Measurements from ENCODE around the gene CYSLTR2. TPM values are rescaled to one million over a fixed set of nuclear protein-coding genes. Genes with fewer than 3 reads are reported as not detected.

CYSLTR2 gene
- total and polyA plus RNA-seq, 9 of the 15 experiments (the other 6 are each of a cell fraction or from before 2014, with no cell fraction given), result not detected

DNA sequence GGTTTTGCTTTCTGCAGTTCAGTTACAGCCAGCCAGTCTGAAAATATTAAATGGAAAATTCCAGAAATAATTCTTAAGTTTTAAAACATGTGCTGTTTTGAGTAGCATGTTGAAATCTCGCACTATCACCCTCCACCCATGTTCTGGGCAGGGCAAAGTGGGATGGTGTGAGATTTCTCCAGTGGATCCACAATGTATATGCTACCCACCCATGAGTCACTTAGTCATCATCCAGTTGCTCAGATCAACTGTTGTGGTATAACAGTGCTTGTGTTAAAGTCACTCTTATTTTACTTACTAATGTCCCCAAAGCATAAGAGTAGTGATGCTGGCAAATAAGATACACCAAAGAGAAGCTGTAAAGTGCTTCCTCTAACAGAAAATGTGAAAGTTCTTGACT is 56.4 kb downstream of the CYSLTR2 start:
- Histone ChIP-seq H3K9me1 (ENCODE audit: control insufficient read depth, insufficient read depth, low read length) (no peaks in the 10 kb centered on the region), H3K4me3 (no peak overlapping the region), H4K20me1 (replicated peaks; ENCODE audit: control insufficient read depth, insufficient read depth, low read length) (no peaks in the 10 kb centered on the region), H3K27ac (ENCODE audit: extremely low read depth, low read depth, low read length) (no peak overlapping the region), H3K9ac (ENCODE audit: insufficient read depth in 1 of 2, low read depth in 2 of 2, low read length in 2 of 2) (no peak overlapping the region), H3K4me1 (replicated peaks in 1 of 2; ENCODE audit: control insufficient read depth in 2 of 2, insufficient read depth in 2 of 2, low read length in 2 of 2) (no peaks in the 10 kb centered on the region), H3K36me3 (ENCODE audit: control insufficient read depth, insufficient read depth, low read length) (no peaks in the 10 kb centered on the region), H2AFZ (ENCODE audit: low read depth, low read length) (no peak overlapping the region), H3K79me2 (ENCODE audit: control insufficient read depth, insufficient read depth, low read length) (no peaks in the 10 kb centered on the region), H3K9me3 (replicated peaks; ENCODE audit: control insufficient read depth, insufficient read depth, low read depth, low read length) (no peaks in the 10 kb centered on the region), H3K27me3 (ENCODE audit: control insufficient read depth in 2 of 2, insufficient read depth in 2 of 2, low read length in 2 of 2) (no peaks in the 10 kb centered on the region), H3K4me2 (ENCODE audit: insufficient read depth, low read length) (no peak overlapping the region)
- ATAC-seq (no peak), DNase-seq (ENCODE audit: extremely low read depth in 1 of 4, low spot score in 3 of 4) (no peak), FAIRE-seq (no peak)
- ChIA-PET CTCF (ENCODE audit: low intra/inter-chr PET ratio) (no interaction called here), POLR2A (no interaction called here)
- in situ Hi-C loops (cut with MboI) (no loop called here), intact Hi-C loops (cut with micrococcal nuclease) (no loop called here)
- WGBS (ENCODE audit: insufficient coverage, low coverage, missing lambda C conversion rate), result 0% methylated on average over 1 of the region's 1 CpG
- BruUV-seq (replicated peaks), result no TSS peak
- no peak for TF ChIP-seq PBX2 (CRISPR knock-in tag; IDR thresholded peaks at IDR 0.05; ENCODE audit: low read depth)
- no peak for TF ChIP-seq PBX2 (tag; conservative IDR thresholded peaks at IDR 0.05; ENCODE audit: low read depth)
- no peak for TF ChIP-seq HNRNPUL1 (IDR thresholded peaks at IDR 0.05; ENCODE audit: low read length)
- no peak for TF ChIP-seq CSDE1 (IDR thresholded peaks at IDR 0.05)
- TF ChIP-seq, protein P1, sequence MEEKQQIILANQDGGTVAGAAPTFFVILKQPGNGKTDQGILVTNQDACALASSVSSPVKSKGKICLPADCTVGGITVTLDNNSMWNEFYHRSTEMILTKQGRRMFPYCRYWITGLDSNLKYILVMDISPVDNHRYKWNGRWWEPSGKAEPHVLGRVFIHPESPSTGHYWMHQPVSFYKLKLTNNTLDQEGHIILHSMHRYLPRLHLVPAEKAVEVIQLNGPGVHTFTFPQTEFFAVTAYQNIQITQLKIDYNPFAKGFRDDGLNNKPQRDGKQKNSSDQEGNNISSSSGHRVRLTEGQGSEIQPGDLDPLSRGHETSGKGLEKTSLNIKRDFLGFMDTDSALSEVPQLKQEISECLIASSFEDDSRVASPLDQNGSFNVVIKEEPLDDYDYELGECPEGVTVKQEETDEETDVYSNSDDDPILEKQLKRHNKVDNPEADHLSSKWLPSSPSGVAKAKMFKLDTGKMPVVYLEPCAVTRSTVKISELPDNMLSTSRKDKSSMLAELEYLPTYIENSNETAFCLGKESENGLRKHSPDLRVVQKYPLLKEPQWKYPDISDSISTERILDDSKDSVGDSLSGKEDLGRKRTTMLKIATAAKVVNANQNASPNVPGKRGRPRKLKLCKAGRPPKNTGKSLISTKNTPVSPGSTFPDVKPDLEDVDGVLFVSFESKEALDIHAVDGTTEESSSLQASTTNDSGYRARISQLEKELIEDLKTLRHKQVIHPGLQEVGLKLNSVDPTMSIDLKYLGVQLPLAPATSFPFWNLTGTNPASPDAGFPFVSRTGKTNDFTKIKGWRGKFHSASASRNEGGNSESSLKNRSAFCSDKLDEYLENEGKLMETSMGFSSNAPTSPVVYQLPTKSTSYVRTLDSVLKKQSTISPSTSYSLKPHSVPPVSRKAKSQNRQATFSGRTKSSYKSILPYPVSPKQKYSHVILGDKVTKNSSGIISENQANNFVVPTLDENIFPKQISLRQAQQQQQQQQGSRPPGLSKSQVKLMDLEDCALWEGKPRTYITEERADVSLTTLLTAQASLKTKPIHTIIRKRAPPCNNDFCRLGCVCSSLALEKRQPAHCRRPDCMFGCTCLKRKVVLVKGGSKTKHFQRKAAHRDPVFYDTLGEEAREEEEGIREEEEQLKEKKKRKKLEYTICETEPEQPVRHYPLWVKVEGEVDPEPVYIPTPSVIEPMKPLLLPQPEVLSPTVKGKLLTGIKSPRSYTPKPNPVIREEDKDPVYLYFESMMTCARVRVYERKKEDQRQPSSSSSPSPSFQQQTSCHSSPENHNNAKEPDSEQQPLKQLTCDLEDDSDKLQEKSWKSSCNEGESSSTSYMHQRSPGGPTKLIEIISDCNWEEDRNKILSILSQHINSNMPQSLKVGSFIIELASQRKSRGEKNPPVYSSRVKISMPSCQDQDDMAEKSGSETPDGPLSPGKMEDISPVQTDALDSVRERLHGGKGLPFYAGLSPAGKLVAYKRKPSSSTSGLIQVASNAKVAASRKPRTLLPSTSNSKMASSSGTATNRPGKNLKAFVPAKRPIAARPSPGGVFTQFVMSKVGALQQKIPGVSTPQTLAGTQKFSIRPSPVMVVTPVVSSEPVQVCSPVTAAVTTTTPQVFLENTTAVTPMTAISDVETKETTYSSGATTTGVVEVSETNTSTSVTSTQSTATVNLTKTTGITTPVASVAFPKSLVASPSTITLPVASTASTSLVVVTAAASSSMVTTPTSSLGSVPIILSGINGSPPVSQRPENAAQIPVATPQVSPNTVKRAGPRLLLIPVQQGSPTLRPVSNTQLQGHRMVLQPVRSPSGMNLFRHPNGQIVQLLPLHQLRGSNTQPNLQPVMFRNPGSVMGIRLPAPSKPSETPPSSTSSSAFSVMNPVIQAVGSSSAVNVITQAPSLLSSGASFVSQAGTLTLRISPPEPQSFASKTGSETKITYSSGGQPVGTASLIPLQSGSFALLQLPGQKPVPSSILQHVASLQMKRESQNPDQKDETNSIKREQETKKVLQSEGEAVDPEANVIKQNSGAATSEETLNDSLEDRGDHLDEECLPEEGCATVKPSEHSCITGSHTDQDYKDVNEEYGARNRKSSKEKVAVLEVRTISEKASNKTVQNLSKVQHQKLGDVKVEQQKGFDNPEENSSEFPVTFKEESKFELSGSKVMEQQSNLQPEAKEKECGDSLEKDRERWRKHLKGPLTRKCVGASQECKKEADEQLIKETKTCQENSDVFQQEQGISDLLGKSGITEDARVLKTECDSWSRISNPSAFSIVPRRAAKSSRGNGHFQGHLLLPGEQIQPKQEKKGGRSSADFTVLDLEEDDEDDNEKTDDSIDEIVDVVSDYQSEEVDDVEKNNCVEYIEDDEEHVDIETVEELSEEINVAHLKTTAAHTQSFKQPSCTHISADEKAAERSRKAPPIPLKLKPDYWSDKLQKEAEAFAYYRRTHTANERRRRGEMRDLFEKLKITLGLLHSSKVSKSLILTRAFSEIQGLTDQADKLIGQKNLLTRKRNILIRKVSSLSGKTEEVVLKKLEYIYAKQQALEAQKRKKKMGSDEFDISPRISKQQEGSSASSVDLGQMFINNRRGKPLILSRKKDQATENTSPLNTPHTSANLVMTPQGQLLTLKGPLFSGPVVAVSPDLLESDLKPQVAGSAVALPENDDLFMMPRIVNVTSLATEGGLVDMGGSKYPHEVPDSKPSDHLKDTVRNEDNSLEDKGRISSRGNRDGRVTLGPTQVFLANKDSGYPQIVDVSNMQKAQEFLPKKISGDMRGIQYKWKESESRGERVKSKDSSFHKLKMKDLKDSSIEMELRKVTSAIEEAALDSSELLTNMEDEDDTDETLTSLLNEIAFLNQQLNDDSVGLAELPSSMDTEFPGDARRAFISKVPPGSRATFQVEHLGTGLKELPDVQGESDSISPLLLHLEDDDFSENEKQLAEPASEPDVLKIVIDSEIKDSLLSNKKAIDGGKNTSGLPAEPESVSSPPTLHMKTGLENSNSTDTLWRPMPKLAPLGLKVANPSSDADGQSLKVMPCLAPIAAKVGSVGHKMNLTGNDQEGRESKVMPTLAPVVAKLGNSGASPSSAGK (IDR thresholded peaks at IDR 0.05), result no peak
- TF ChIP-seq, protein P2, sequence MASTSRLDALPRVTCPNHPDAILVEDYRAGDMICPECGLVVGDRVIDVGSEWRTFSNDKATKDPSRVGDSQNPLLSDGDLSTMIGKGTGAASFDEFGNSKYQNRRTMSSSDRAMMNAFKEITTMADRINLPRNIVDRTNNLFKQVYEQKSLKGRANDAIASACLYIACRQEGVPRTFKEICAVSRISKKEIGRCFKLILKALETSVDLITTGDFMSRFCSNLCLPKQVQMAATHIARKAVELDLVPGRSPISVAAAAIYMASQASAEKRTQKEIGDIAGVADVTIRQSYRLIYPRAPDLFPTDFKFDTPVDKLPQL (IDR thresholded peaks at IDR 0.05; ENCODE audit: extremely low read depth, insufficient read length), result no peak
- TF ChIP-seq MEIS2 (IDR thresholded peaks at IDR 0.05; ENCODE audit: partially characterized antibody), result no peak
- TF ChIP-seq C11orf30 (IDR thresholded peaks at IDR 0.05; ENCODE audit: low read depth), result no peak
- TF ChIP-seq ZNF551 (CRISPR knock-in tag; IDR thresholded peaks at IDR 0.05), result no peak

Data from K562 (cell line).